IMR-90 (cell line): ENCODE data around the gene AGAP1. TPM values are rescaled to one million over a fixed set of nuclear protein-coding genes. Genes with fewer than 3 reads are reported as not detected.

ENCODE experiments used
- ATAC-seq: fragments of 200-7000 bp; cut with Tn5 transposase; 2 replicates; pipeline ENCODE4 v1.9.1; 2020; ENCODE audit warnings: low read depth, mild to moderate bottlenecking, moderate library complexity
- BruUV-seq: library from RNA; stranded (reverse); fragments of 400-500 nt; replicated peaks from 2 replicates; lab custom pipeline; 2021; lab: Mats Ljungman, UMichigan
- CTCF ChIA-PET: fragments of 300-600 bp; formaldehyde crosslinking; extraction: SDS; loops from one replicate; lab custom pipeline; 2021; ENCODE audit warnings: antibody characterized with exemption; lab: Yijun Ruan, JAX
- POLR2A ChIA-PET: fragments of 300-600 bp; sonication (Branson Sonifier 250); formaldehyde crosslinking; loops from one replicate; lab custom pipeline; 2022; ENCODE audit warnings: antibody characterized with exemption; ENCODE audit not compliant: unreplicated experiment; lab: Charles Lee
- DNase-seq: peaks from one replicate; pipeline ENCODE4 v3.0.0; 2013
- H2AFZ ChIP-seq: replicated peaks from 2 replicates; pipeline ENCODE3; 2013; ENCODE audit warnings: low read length, mild to moderate bottlenecking; ENCODE audit not compliant: poor library complexity
- H2AK5ac ChIP-seq: 2 replicates; pipeline ENCODE4 v1.6.1; 2013; ENCODE audit warnings: low read depth, low read length, inconsistent platforms
- H2AK9ac ChIP-seq: replicated peaks from 2 replicates; pipeline ENCODE3; 2013; ENCODE audit warnings: mild to moderate bottlenecking, low read depth, low read length, moderate library complexity; ENCODE audit not compliant: poor library complexity
- H2BK120ac ChIP-seq: 2 replicates; pipeline ENCODE4 v1.6.1; 2013; ENCODE audit warnings: low read depth, low read length, inconsistent platforms
- H2BK15ac ChIP-seq: 3 replicates; pipeline ENCODE4 v1.6.1; 2013; ENCODE audit warnings: low read depth, low read length, inconsistent platforms
- H2BK20ac ChIP-seq: 2 replicates; pipeline ENCODE4 v1.6.1; 2013; ENCODE audit warnings: low read depth, mild to moderate bottlenecking, inconsistent platforms, low read length, moderate library complexity
- H2BK5ac ChIP-seq: 2 replicates; pipeline ENCODE4 v1.6.1; 2013; ENCODE audit warnings: mild to moderate bottlenecking, low read depth, low read length, inconsistent platforms; ENCODE audit not compliant: poor library complexity, severe bottlenecking
- H3K14ac ChIP-seq: replicated peaks from 2 replicates; pipeline ENCODE4 v1.6.1; 2013; ENCODE audit warnings: low read depth, low read length, inconsistent platforms
- H3K18ac ChIP-seq: 2 replicates; pipeline ENCODE4 v1.6.1; 2013; ENCODE audit warnings: low read depth, low read length, control low read depth
- H3K23ac ChIP-seq: 2 replicates; pipeline ENCODE4 v1.6.1; 2013; ENCODE audit warnings: low read depth, low read length, inconsistent platforms
- H3K27ac ChIP-seq: 2 replicates; pipeline ENCODE4 v1.5.1; 2013; ENCODE audit warnings: mild to moderate bottlenecking, control low read depth, low read length; ENCODE audit not compliant: insufficient read depth
- H3K27me3 ChIP-seq: 2 replicates; pipeline ENCODE4 v1.6.1; 2013; ENCODE audit warnings: low read length; ENCODE audit not compliant: control insufficient read depth, insufficient read depth
- H3K36me3 ChIP-seq: 2 replicates; pipeline ENCODE4 v1.6.1; 2013; ENCODE audit warnings: low read length, mixed read lengths; ENCODE audit not compliant: control insufficient read depth, insufficient read depth
- H3K4ac ChIP-seq: 2 replicates; pipeline ENCODE4 v1.6.1; 2013; ENCODE audit warnings: low read depth, low read length, inconsistent platforms
- H3K4me1 ChIP-seq: 2 replicates; pipeline ENCODE4 v1.6.1; 2013; ENCODE audit warnings: low read length, mixed read lengths; ENCODE audit not compliant: control insufficient read depth, insufficient read depth
- H3K4me2 ChIP-seq: 2 replicates; pipeline ENCODE4 v1.6.1; 2013; ENCODE audit warnings: low read depth, mild to moderate bottlenecking, control low read depth, low read length, moderate library complexity
- H3K4me3 ChIP-seq: 2 replicates; pipeline ENCODE4 v1.5.1; 2013; ENCODE audit warnings: low read depth, mild to moderate bottlenecking, control low read depth, low read length, moderate library complexity; ENCODE audit not compliant: insufficient read depth
- H3K56ac ChIP-seq: 2 replicates; pipeline ENCODE4 v1.6.1; 2013; ENCODE audit warnings: low read length, inconsistent platforms; ENCODE audit not compliant: insufficient read depth; ENCODE audit errors: extremely low read depth
- H3K79me1 ChIP-seq, 2 experiments: 2 replicates each; pipeline ENCODE4 v1.6.1; 2013; ENCODE audit warnings: low read length in 2 of 2, inconsistent platforms in 1 of 2, low read depth in 1 of 2
- H3K9ac ChIP-seq: 2 replicates; pipeline ENCODE4 v1.6.1; 2013; ENCODE audit warnings: low read depth, low read length, control low read depth
- H3K9me1 ChIP-seq: 2 replicates; pipeline ENCODE4 v1.6.1; 2013; ENCODE audit warnings: low read length, inconsistent platforms; ENCODE audit not compliant: insufficient read depth
- H3K9me3 ChIP-seq: 2 replicates; pipeline ENCODE4 v1.6.1; 2013; ENCODE audit warnings: low read length; ENCODE audit not compliant: control insufficient read depth, insufficient read depth
- H4K20me1 ChIP-seq: 2 replicates; pipeline ENCODE4 v1.6.1; 2013; ENCODE audit warnings: low read length, inconsistent platforms; ENCODE audit not compliant: insufficient read depth
- H4K5ac ChIP-seq: 2 replicates; pipeline ENCODE4 v1.6.1; 2013; ENCODE audit warnings: mild to moderate bottlenecking, low read depth, low read length, control low read depth
- H4K8ac ChIP-seq, 2 experiments: 2 replicates each; pipeline ENCODE4 v1.6.1; 2013; ENCODE audit warnings: low read depth in 2 of 2, low read length in 2 of 2, control low read depth in 1 of 2, inconsistent platforms in 1 of 2
- H4K91ac ChIP-seq: 2 replicates; pipeline ENCODE4 v1.6.1; 2013; ENCODE audit warnings: low read depth, low read length, inconsistent platforms; ENCODE audit not compliant: insufficient read depth
- BHLHE40 ChIP-seq: fragments of 150-350 bp; IDR thresholded peaks from 2 replicates; pipeline ENCODE4 v1.6.1; 2016; ENCODE audit warnings: mild to moderate bottlenecking, low read depth, low read length
- CEBPB ChIP-seq: IDR thresholded peaks from 2 replicates; pipeline ENCODE4 v1.6.1; 2012; ENCODE audit warnings: low read depth, low read length, improper control_type of control experiment
- CHD1 ChIP-seq: IDR thresholded peaks from 2 replicates; pipeline ENCODE4 v1.6.1; 2012; ENCODE audit warnings: low read depth, low read length, improper control_type of control experiment
- CTCF ChIP-seq: conservative IDR thresholded peaks from 2 replicates; pipeline ENCODE4 v1.5.1; 2012; ENCODE audit warnings: mild to moderate bottlenecking, low read depth, low read length, improper control_type of control experiment
- ELK1 ChIP-seq: fragments of 150-350 bp; IDR thresholded peaks from 2 replicates; pipeline ENCODE4 v1.6.1; 2016; ENCODE audit warnings: low read depth, mild to moderate bottlenecking, low read length, moderate library complexity, borderline replicate concordance
- FOS ChIP-seq: fragments of 150-350 bp; IDR thresholded peaks from 2 replicates; pipeline ENCODE4 v1.6.1; 2016; ENCODE audit warnings: low read depth, low read length
- MAZ ChIP-seq: IDR thresholded peaks from 2 replicates; pipeline ENCODE4 v1.6.1; 2012; ENCODE audit warnings: low read depth, mild to moderate bottlenecking, low read length, improper control_type of control experiment, moderate library complexity, borderline replicate concordance
- MXI1 ChIP-seq: IDR thresholded peaks from 2 replicates; pipeline ENCODE4 v1.6.1; 2012; ENCODE audit warnings: low read depth, mild to moderate bottlenecking, low read length, moderate library complexity, borderline replicate concordance
- POLR2A ChIP-seq: IDR thresholded peaks from 2 replicates; pipeline ENCODE4 v1.6.1; 2012; ENCODE audit warnings: mild to moderate bottlenecking, low read depth, low read length
- RAD21 ChIP-seq: IDR thresholded peaks from 2 replicates; pipeline ENCODE4 v1.6.1; 2012; ENCODE audit warnings: low read length, improper control_type of control experiment
- RCOR1 ChIP-seq: IDR thresholded peaks from 2 replicates; pipeline ENCODE4 v1.6.1; 2012; ENCODE audit warnings: mild to moderate bottlenecking, low read length, improper control_type of control experiment; ENCODE audit not compliant: insufficient replicate concordance
- RFX5 ChIP-seq: IDR thresholded peaks from 2 replicates; pipeline ENCODE4 v1.8.0; 2012; ENCODE audit warnings: low read depth, mild to moderate bottlenecking, low read length, moderate library complexity
- SMC3 ChIP-seq: fragments of 150-350 bp; IDR thresholded peaks from 2 replicates; pipeline ENCODE4 v1.6.1; 2016; ENCODE audit warnings: low read depth, mild to moderate bottlenecking, antibody characterized with exemption, low read length, moderate library complexity
- USF2 ChIP-seq: fragments of 150-350 bp; IDR thresholded peaks from 2 replicates; pipeline ENCODE4 v1.6.1; 2017; ENCODE audit warnings: mild to moderate bottlenecking, antibody characterized with exemption, low read length, low read depth
- WGBS, 2 experiments: methylation state at CpG; one replicate each; pipeline versions ENCODE4 v1.1.5 to v1.1.7; 2013; ENCODE audit warnings: missing lambda C conversion rate in 2 of 2; ENCODE audit not compliant: insufficient read length in 1 of 2; ENCODE audit errors: extremely low coverage in 2 of 2; 5-methylcytosine and 5-hydroxymethylcytosine counted together
- dilution Hi-C: fragments of 300-500 bp; cut with HindIII; formaldehyde crosslinking; loops from one replicate; pipeline ENCODE4 v1.14.3; 2018; ENCODE audit warnings: low sequenced_read_pairs; ENCODE audit not compliant: unreplicated experiment
- in situ Hi-C: fragments of 300-500 bp; cut with MboI; formaldehyde crosslinking; loops from 3 replicates; pipeline ENCODE4 v1.14.3; 2019; ENCODE audit warnings: low sequenced_read_pairs, inconsistent platforms, mixed read lengths
- intact Hi-C: fragments of 100-400 bp; cut with micrococcal nuclease; formaldehyde crosslinking; loops from 2 replicates; pipeline ENCODE4 v1.10.0; 2022
- polyA plus RNA-seq, 3 experiments: library from polyadenylated mRNA; depleted of rRNA; stranded (reverse); fragments of >200 nt; gene quantifications; 2 replicates each; pipeline ENCODE4 v1.2.3, GENCODE V29; 2012; ENCODE audit warnings: low replicate concordance in 1 of 3
- total RNA-seq: library from RNA; depleted of rRNA; stranded (reverse); fragments of >200 nt; gene quantifications from 2 replicates; pipeline ENCODE4 v1.2.3, GENCODE V29; 2012

The AGAP1 gene
- total and polyA plus RNA-seq, 2 of the 4 experiments (the other 2 are of a cell fraction) = 15.1 to 16.4 TPM

- Histone ChIP-seq H4K8ac (no peak overlapping the region), H3K56ac (no peak overlapping the region), H3K9ac (no peak overlapping the region), H3K4me3 (no peak overlapping the region), H2BK20ac (no peak overlapping the region), H3K14ac (no peak overlapping the region), H3K9me3 (no peaks in the 10 kb centered on the region), H2BK120ac (no peak overlapping the region), H3K4me1 (no peaks in the 10 kb centered on the region), H3K27me3 (no peaks in the 10 kb centered on the region), H4K20me1 (no peaks in the 10 kb centered on the region), H3K4me2 (no peak overlapping the region), H2AK9ac (no peak overlapping the region), H3K18ac (no peak overlapping the region), H3K9me1 (peaks cover 3% of the 10 kb centered on the region; the same call in 1 of the 2 replicates), H3K23ac (no peak overlapping the region), H2BK5ac (no peak overlapping the region), H3K36me3 (no peaks in the 10 kb centered on the region), H2AFZ (no peak overlapping the region), H3K4ac (no peak overlapping the region), H4K91ac (no peak overlapping the region), H3K79me1 (0 out of 4 replicates have a peak, but pooled peaks cover 0 to 3% of the 10 kb centered on the region in 2 experiments), H3K27ac (no peak overlapping the region), H4K5ac (no peak overlapping the region), H2BK15ac (no peak overlapping the region), H2AK5ac (no peak overlapping the region)
- intact Hi-C loops = no loop called here
- ATAC-seq = no peak
- no TSS peak for BruUV-seq
- POLR2A ChIA-PET = interaction anchor here (0.6 kb wide), 1 partner anchor 111 kb away, joined by 3 read pairs; no protein-coding TSS in a partner anchor
- TF ChIP-seq RAD21 (no peak), POLR2A (no peak), SMC3 (no peak), CHD1 (no peak), MAZ (no peak), CTCF (no peak), RFX5 (no peak), USF2 (no peak), BHLHE40 (no peak), FOS (no peak), CEBPB (no peak), MXI1 (no peak), RCOR1 (no peak), ELK1 (no peak)
- CTCF ChIA-PET = no interaction called here
- DNase-seq = no peak
- WGBS, 2 experiments = 100% methylated on average over 8 of the region's 20 CpGs; no CpG with 5 or more reads in 1 of the 2 experiments
- in situ Hi-C loops = no loop called here
- dilution Hi-C loops = no loop called here
Observed at GRCh38 chr2:236001166-236001828, 507.5 kb downstream of the AGAP1 start.
